GM18861 (cell line): ENCODE results near the gene PNPLA7.

Experiments
- ATAC-seq: cut with Tn5 transposase; IDR thresholded peaks from one replicate; pipeline ENCODE4 v1.9.1; 2021; ENCODE audit not compliant: unreplicated experiment

PNPLA7 gene

GRCh38 chr9:137462986-137463930, 86.9 kb downstream of the PNPLA7 start:
- ATAC-seq: no peak

GRCh38 chr9:137462396-137462985, 87.7 kb downstream of the PNPLA7 start:
- no peak for ATAC-seq

- peak; percentile 46 for ATAC-seq
Measured at GRCh38 chr9:137461663-137462395, 88.4 kb downstream of the PNPLA7 start.

- no peak for ATAC-seq
Measured at GRCh38 chr9:137461316-137461662, 88.9 kb downstream of the PNPLA7 start.

GRCh38 chr9:137460363-137461315, 89.6 kb downstream of the PNPLA7 start:
- no peak for ATAC-seq

- ATAC-seq: no peak
Measured at GRCh38 chr9:137459601-137460362, 90.4 kb downstream of the PNPLA7 start.

- peak; percentile 33 for ATAC-seq
Measured at GRCh38 chr9:137459152-137459600, 91.0 kb downstream of the PNPLA7 start, which contains the start of gene NSMF. Gene NSMF, minus strand, starts transcription at chr9:137459334. Its CDS starts 232 bp downstream, at chr9:137459102.

GRCh38 chr9:137458194-137459151, 91.7 kb downstream of the PNPLA7 start:
- peak; percentile 5 for ATAC-seq

GRCh38 chr9:137457406-137458193, 92.6 kb downstream of the PNPLA7 start:
- ATAC-seq: no peak

GRCh38 chr9:137456864-137457405, 93.3 kb downstream of the PNPLA7 start:
- ATAC-seq: no peak

GRCh38 chr9:137456061-137456863, 93.9 kb downstream of the PNPLA7 start:
- ATAC-seq: no peak

GRCh38 chr9:137455359-137455991, 94.7 kb downstream of the PNPLA7 start:
- ATAC-seq: no peak

GRCh38 chr9:137454597-137455358, 95.4 kb downstream of the PNPLA7 start:
- no peak for ATAC-seq

- ATAC-seq: no peak
Measured at GRCh38 chr9:137454145-137454596, 96.0 kb downstream of the PNPLA7 start.

GRCh38 chr9:137453643-137454081, 96.5 kb downstream of the PNPLA7 start:
- ATAC-seq: no peak
